Measurements from ENCODE around the gene SRSF2. TPM values are rescaled to one million over a fixed set of nuclear protein-coding genes. Genes with fewer than 3 reads are reported as not detected.

Gene SRSF2
- 444 TPM for total RNA-seq
- polyA plus RNA-seq, result 100 to 1,000 TPM in 1 of 4 donors, 10 to 100 TPM in 3; 86.0 to 113 (median 93.7) TPM

DNA sequence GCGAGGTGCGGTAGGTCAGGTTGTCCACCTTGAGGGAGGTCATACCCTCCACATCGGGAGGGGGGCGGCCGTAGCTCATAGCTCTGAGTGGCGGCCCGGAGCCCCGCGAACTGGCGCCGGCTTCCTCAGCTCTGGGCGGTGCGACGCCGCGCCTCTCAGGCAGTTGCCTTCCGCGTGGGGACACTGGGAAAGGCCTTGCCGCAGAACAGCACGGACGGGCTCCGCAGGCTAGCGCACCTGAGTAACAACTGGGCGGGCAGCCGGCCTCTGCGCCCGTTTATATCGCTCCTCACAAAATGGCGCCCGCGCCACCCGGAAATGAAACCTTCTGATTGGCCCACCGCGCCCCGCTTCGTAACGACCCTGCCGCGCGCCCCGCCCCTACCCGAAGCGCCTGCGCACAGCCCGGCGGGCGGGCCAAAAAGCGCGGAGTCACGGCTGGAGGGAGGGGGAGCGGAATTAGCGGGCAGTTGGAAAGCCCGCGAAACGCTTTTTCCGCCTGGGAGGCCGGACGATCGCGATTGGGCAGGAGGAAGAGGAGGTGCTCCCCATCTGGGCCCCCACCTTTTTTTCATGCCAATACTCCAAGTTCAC is at the start of gene SRSF2:
SRSF2 (minus strand) TSS at position 250 of the 594 bp plus-strand sequence; CDS start at position 79, 171 bp downstream.
- DNase-seq (peak; percentile 98 to 100 (median 99)), ATAC-seq (ENCODE audit: low read depth in 2 of 2) (peak; percentile 72 to 80)
- Histone ChIP-seq H3K9me3 (ENCODE audit: control insufficient read depth in 2 of 2, low read length in 2 of 2) (no peaks in the 10 kb centered on the region), H3K27ac (ENCODE audit: insufficient read depth, low read length, poor library complexity, severe bottlenecking) (peak within 1 kb of the TSS; percentile 99), H3K4me1 (ENCODE audit: control insufficient read depth, insufficient read depth, low read length, poor library complexity, severe bottlenecking) (peaks cover 58% of the 10 kb centered on the region), H3K36me3 (ENCODE audit: control insufficient read depth, insufficient read depth, low read length) (peaks cover 40% of the 10 kb centered on the region), H3K27me3 (ENCODE audit: control insufficient read depth, insufficient read depth, low read length) (no peaks in the 10 kb centered on the region), H3K4me3 (ENCODE audit: low read depth, low read length) (peak within 1 kb of the TSS; percentile 94)
- Mint-ChIP-seq H3K27ac (peak within 1 kb of the TSS; percentile 99), H3K4me1 (peaks cover 34 to 63% (median 54%) of the 10 kb centered on the region in 4 donors), H3K4me3 (peak within 1 kb of the TSS; percentile 88 to 97 (median 96)), H3K9me3 (peaks cover 0 to 3% (median 0%) of the 10 kb centered on the region in 7 donors), H3K36me3 (peaks cover 37% of the 10 kb centered on the region), H3K27me3 (peaks cover 10% of the 10 kb centered on the region)

GRCh38 chr17:76784926-76785325 is 47.8 kb upstream of the SRSF2 start:
- H3K27ac Mint-ChIP-seq, result peak overlapping the region in 1 of 3 donors; percentile 49

GRCh38 chr17:76783146-76783545 is 46.0 kb upstream of the SRSF2 start:
- H3K4me1 ChIP-seq (ENCODE audit: control insufficient read depth, insufficient read depth, low read length, poor library complexity, severe bottlenecking), result no peaks in the 10 kb centered on the region
- Mint-ChIP-seq H3K27ac (peak overlapping the region in 1 of 3 donors; percentile 9), H3K9me3 (no peaks in the 10 kb centered on the region), H3K4me3 (no peak overlapping the region), H3K27me3 (no peaks in the 10 kb centered on the region), H3K4me1 (peaks cover 0 to 11% (median 4%) of the 10 kb centered on the region in 4 donors), H3K36me3 (peaks cover 5% of the 10 kb centered on the region)
- H3K4me3 ChIP-seq (ENCODE audit: low read depth, low read length), result no peak overlapping the region
- no peak overlapping the region for H3K27ac ChIP-seq (ENCODE audit: insufficient read depth, low read length, poor library complexity, severe bottlenecking)
- no peaks in the 10 kb centered on the region for H3K9me3 ChIP-seq (ENCODE audit: control insufficient read depth in 2 of 2, low read length in 2 of 2)
- no peak for ATAC-seq (ENCODE audit: low read depth in 2 of 2)
- no peaks in the 10 kb centered on the region for H3K27me3 ChIP-seq (ENCODE audit: control insufficient read depth, insufficient read depth, low read length)
- H3K36me3 ChIP-seq (ENCODE audit: control insufficient read depth, insufficient read depth, low read length), result peaks cover 21% of the 10 kb centered on the region
- no peak for DNase-seq

More at GRCh38 chr17:76784926-76785325, 47.8 kb upstream of the SRSF2 start:
- Mint-ChIP-seq H3K36me3 (no peaks in the 10 kb centered on the region), H3K4me3 (no peak overlapping the region), H3K4me1 (peaks cover 0 to 6% (median 0%) of the 10 kb centered on the region in 4 donors), H3K27me3 (no peaks in the 10 kb centered on the region), H3K9me3 (no peaks in the 10 kb centered on the region)
- Histone ChIP-seq H3K27ac (ENCODE audit: insufficient read depth, low read length, poor library complexity, severe bottlenecking) (no peak overlapping the region), H3K36me3 (ENCODE audit: control insufficient read depth, insufficient read depth, low read length) (peaks cover 11% of the 10 kb centered on the region), H3K4me1 (ENCODE audit: control insufficient read depth, insufficient read depth, low read length, poor library complexity, severe bottlenecking) (no peaks in the 10 kb centered on the region), H3K9me3 (ENCODE audit: control insufficient read depth in 2 of 2, low read length in 2 of 2) (no peaks in the 10 kb centered on the region), H3K27me3 (ENCODE audit: control insufficient read depth, insufficient read depth, low read length) (no peaks in the 10 kb centered on the region), H3K4me3 (ENCODE audit: low read depth, low read length) (no peak overlapping the region)
- DNase-seq (no peak), ATAC-seq (ENCODE audit: low read depth in 2 of 2) (no peak)

- Histone ChIP-seq H3K4me3 (ENCODE audit: low read depth, low read length) (no peak overlapping the region), H3K27ac (ENCODE audit: insufficient read depth, low read length, poor library complexity, severe bottlenecking) (no peak overlapping the region), H3K4me1 (ENCODE audit: control insufficient read depth, insufficient read depth, low read length, poor library complexity, severe bottlenecking) (no peaks in the 10 kb centered on the region), H3K9me3 (ENCODE audit: control insufficient read depth in 2 of 2, low read length in 2 of 2) (no peaks in the 10 kb centered on the region), H3K27me3 (ENCODE audit: control insufficient read depth, insufficient read depth, low read length) (no peaks in the 10 kb centered on the region), H3K36me3 (ENCODE audit: control insufficient read depth, insufficient read depth, low read length) (peaks cover 34% of the 10 kb centered on the region)
- Mint-ChIP-seq H3K27ac (peak overlapping the region in 1 of 3 donors; percentile 5), H3K4me1 (peaks cover 0 to 6% (median 5%) of the 10 kb centered on the region in 4 donors), H3K27me3 (no peaks in the 10 kb centered on the region), H3K9me3 (no peaks in the 10 kb centered on the region), H3K36me3 (peaks cover 16% of the 10 kb centered on the region), H3K4me3 (no peak overlapping the region)
- no peak for ATAC-seq (ENCODE audit: low read depth in 2 of 2)
- peak in 1 of 3 donors; percentile 30 for DNase-seq
These were observed 44.2 kb upstream of the SRSF2 start for GRCh38 chr17:76781056-76781982.

GRCh38 chr17:76775021-76775600 is 38.0 kb upstream of the SRSF2 start:
- H3K9me3 ChIP-seq (ENCODE audit: control insufficient read depth in 2 of 2, low read length in 2 of 2), result no peaks in the 10 kb centered on the region
- no peaks in the 10 kb centered on the region for H3K27me3 Mint-ChIP-seq
- H3K27ac Mint-ChIP-seq, result peak overlapping the region in 2 of 3 donors; percentile 44 to 81
- H3K36me3 ChIP-seq (ENCODE audit: control insufficient read depth, insufficient read depth, low read length), result peaks cover 43% of the 10 kb centered on the region
- H3K4me1 ChIP-seq (ENCODE audit: control insufficient read depth, insufficient read depth, low read length, poor library complexity, severe bottlenecking), result peaks cover 19% of the 10 kb centered on the region
- no peak overlapping the region for H3K4me3 ChIP-seq (ENCODE audit: low read depth, low read length)
- no peaks in the 10 kb centered on the region for H3K27me3 ChIP-seq (ENCODE audit: control insufficient read depth, insufficient read depth, low read length)
- no peak overlapping the region for H3K4me3 Mint-ChIP-seq
- H3K27ac ChIP-seq (ENCODE audit: insufficient read depth, low read length, poor library complexity, severe bottlenecking), result no peak overlapping the region
- H3K9me3 Mint-ChIP-seq, result peaks cover 0 to 1% (median 0%) of the 10 kb centered on the region in 7 donors
- peaks cover 33% of the 10 kb centered on the region for H3K36me3 Mint-ChIP-seq
- peaks cover 6 to 37% (median 28%) of the 10 kb centered on the region in 4 donors for H3K4me1 Mint-ChIP-seq
- DNase-seq, result no peak
- ATAC-seq (ENCODE audit: low read depth in 2 of 2), result no peak

DNA sequence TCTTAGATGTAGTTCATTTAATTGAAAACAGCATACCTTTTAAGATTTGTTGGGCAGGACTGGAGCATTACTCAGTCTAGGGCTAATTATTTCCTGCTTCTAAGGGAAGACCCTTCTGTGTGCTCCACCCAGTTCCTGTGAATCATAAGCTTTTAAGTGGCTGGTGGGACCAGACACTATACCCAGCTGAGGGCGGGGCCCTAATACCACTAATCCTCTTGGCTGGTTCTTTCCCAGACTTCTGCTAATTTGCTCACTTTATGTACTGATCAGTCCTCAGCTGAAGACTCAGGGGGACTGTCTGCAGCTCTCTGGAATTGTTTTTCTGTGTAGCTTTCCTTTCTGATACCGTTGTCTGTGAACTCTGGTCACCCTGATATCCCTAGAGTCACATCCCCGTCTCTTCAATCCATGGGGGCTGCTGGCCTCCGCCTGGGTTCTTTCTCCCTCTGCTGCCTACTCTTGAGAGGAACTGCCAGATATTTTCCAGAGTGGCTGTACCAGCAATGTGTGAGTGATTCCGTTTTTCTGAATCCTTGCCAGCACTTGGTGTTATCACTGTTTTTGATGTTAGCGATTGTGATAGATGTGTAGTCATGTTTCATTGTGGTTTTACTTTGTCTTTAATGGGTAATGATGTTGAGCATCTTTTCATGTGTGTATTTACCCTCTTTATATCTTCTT is 35.9 kb upstream of the SRSF2 start:
- Mint-ChIP-seq H3K9me3 (peaks cover 0 to 4% (median 0%) of the 10 kb centered on the region in 7 donors), H3K4me3 (peak overlapping the region; percentile 78 to 97 (median 86)), H3K4me1 (peaks cover 6 to 35% (median 25%) of the 10 kb centered on the region in 4 donors), H3K36me3 (peaks cover 33% of the 10 kb centered on the region), H3K27me3 (no peaks in the 10 kb centered on the region), H3K27ac (peak overlapping the region; percentile 89 to 100 (median 98))
- H3K4me3 ChIP-seq (ENCODE audit: low read depth, low read length), result peak overlapping the region; percentile 86
- no peaks in the 10 kb centered on the region for H3K27me3 ChIP-seq (ENCODE audit: control insufficient read depth, insufficient read depth, low read length)
- peaks cover 40% of the 10 kb centered on the region for H3K36me3 ChIP-seq (ENCODE audit: control insufficient read depth, insufficient read depth, low read length)
- DNase-seq (peak; percentile 52 to 89 (median 61)), ATAC-seq (ENCODE audit: low read depth in 2 of 2) (peak; percentile 99)
- H3K4me1 ChIP-seq (ENCODE audit: control insufficient read depth, insufficient read depth, low read length, poor library complexity, severe bottlenecking), result peaks cover 19% of the 10 kb centered on the region
- H3K27ac ChIP-seq (ENCODE audit: insufficient read depth, low read length, poor library complexity, severe bottlenecking), result peak overlapping the region; percentile 88
- no peaks in the 10 kb centered on the region for H3K9me3 ChIP-seq (ENCODE audit: control insufficient read depth in 2 of 2, low read length in 2 of 2)

GRCh38 chr17:76758570-76758969 is 21.4 kb upstream of the SRSF2 start:
- Mint-ChIP-seq H3K36me3 (peaks cover 8% of the 10 kb centered on the region), H3K4me1 (peaks cover 3 to 15% (median 10%) of the 10 kb centered on the region in 4 donors), H3K27ac (no peak overlapping the region), H3K4me3 (no peak overlapping the region), H3K27me3 (no peaks in the 10 kb centered on the region), H3K9me3 (no peaks in the 10 kb centered on the region)
- H3K4me3 ChIP-seq (ENCODE audit: low read depth, low read length), result no peak overlapping the region
- H3K4me1 ChIP-seq (ENCODE audit: control insufficient read depth, insufficient read depth, low read length, poor library complexity, severe bottlenecking), result peaks cover 6% of the 10 kb centered on the region
- ATAC-seq (ENCODE audit: low read depth in 2 of 2) (no peak), DNase-seq (no peak)
- H3K9me3 ChIP-seq (ENCODE audit: control insufficient read depth in 2 of 2, low read length in 2 of 2), result no peaks in the 10 kb centered on the region
- H3K27me3 ChIP-seq (ENCODE audit: control insufficient read depth, insufficient read depth, low read length), result no peaks in the 10 kb centered on the region
- H3K36me3 ChIP-seq (ENCODE audit: control insufficient read depth, insufficient read depth, low read length), result peaks cover 2% of the 10 kb centered on the region
- H3K27ac ChIP-seq (ENCODE audit: insufficient read depth, low read length, poor library complexity, severe bottlenecking), result no peak overlapping the region

Data from CD4-positive, CD25-positive, alpha-beta regulatory T cell (primary cell).